K562 (cell line): ENCODE measurements around the gene SLC12A6. TPM values are rescaled to one million over a fixed set of nuclear protein-coding genes. Genes with fewer than 3 reads are reported as not detected.
A peak's percentile ranks its signal among the peaks of the same experiment; 100 is the strongest.

Experiments used
- EHMT2 ChIP-seq: fragments of 450-650 bp; IDR thresholded peaks from 2 replicates; pipeline ENCODE4 v1.6.1; 2018; ENCODE audit warnings: antibody characterized with exemption
- KHSRP ChIP-seq: fragments of 450-650 bp; IDR thresholded peaks from 2 replicates; pipeline ENCODE4 v1.6.1; 2017
- LCOR ChIP-seq: sonication (generic); formaldehyde crosslinking; IDR thresholded peaks from 2 replicates; pipeline ENCODE4 v1.8.0; 2022; ENCODE audit warnings: mild to moderate bottlenecking, missing genetic modification reagents
- MAFG ChIP-seq: fragments of 450-650 bp; conservative IDR thresholded peaks from 2 replicates; pipeline ENCODE4 v1.6.1; 2016; ENCODE audit warnings: missing genetic modification characterization, missing compliant biosample characterization
- MAFK ChIP-seq: IDR thresholded peaks from 2 replicates; pipeline ENCODE4 v1.6.1; 2011; ENCODE audit warnings: low read length, improper control_type of control experiment
- MCM3 ChIP-seq: fragments of 450-650 bp; IDR thresholded peaks from 2 replicates; pipeline ENCODE4 v1.6.1; 2016
- SMARCE1 ChIP-seq: fragments of 450-650 bp; IDR thresholded peaks from 2 replicates; pipeline ENCODE4 v1.7.1; 2016; ENCODE audit warnings: mild to moderate bottlenecking
- SOX6 ChIP-seq: fragments of 450-650 bp; IDR thresholded peaks from 2 replicates; pipeline ENCODE4 v1.6.1; 2014; ENCODE audit warnings: mild to moderate bottlenecking
- TRIM28 ChIP-seq: fragments of 450-650 bp; IDR thresholded peaks from 2 replicates; pipeline ENCODE4 v1.6.1; 2017
- ZBTB17 ChIP-seq: fragments of 450-650 bp; formaldehyde crosslinking; IDR thresholded peaks from 2 replicates; pipeline ENCODE4 v1.4.0; 2020; ENCODE audit warnings: mild to moderate bottlenecking
- ZNF639 ChIP-seq, 2 experiments: fragments of 200-800 bp in 1 of 2; sonication (Bioruptor generic) in 1 of 2; sonication (generic) in 1 of 2; formaldehyde crosslinking in 1 of 2; IDR thresholded peaks in 1 of 2; conservative IDR thresholded peaks in 1 of 2; 2 replicates each; pipeline versions ENCODE4 v1.5.0 to v1.6.1; 2016 to 2020; ENCODE audit warnings: missing compliant biosample characterization in 1 of 2, missing genetic modification characterization in 1 of 2, missing genetic modification reagents in 1 of 2
- ZNF766 ChIP-seq: fragments of 200-800 bp; sonication (Bioruptor generic); conservative IDR thresholded peaks from 2 replicates; pipeline ENCODE4 v1.6.1; 2016; ENCODE audit warnings: missing genetic modification characterization, missing compliant biosample characterization
- ZZZ3 ChIP-seq: fragments of 450-650 bp; IDR thresholded peaks from 2 replicates; pipeline ENCODE4 v1.6.1; 2016; ENCODE audit warnings: antibody characterized with exemption, mild to moderate bottlenecking, moderate library complexity
- polyA plus RNA-seq, 8 experiments: library from polyadenylated mRNA; depleted of rRNA in 4 of 8; stranded (reverse) in 5 of 8; unstranded in 3 of 8; fragments of >200 nt; fragmentation: Nextera tagmentation in 2 of 8; fragmentation: Illumina TruSeq in 1 of 8; extraction: Ambion mirVana in 2 of 8; extraction: Trizol in 1 of 8; gene quantifications; 2 replicates each; pipeline versions ENCODE4 v1.2.1 to v1.2.3, GENCODE V29; 2011 to 2014; ENCODE audit warnings: inconsistent platforms in 1 of 8, missing spikeins in 1 of 8
- total RNA-seq, 7 experiments: library from RNA; depleted of rRNA in 6 of 7; stranded (reverse); fragments of >200 nt in 6 of 7; fragmentation: Illumina TruSeq in 2 of 7; extraction: Trizol in 2 of 7; gene quantifications; 2 replicates each; pipeline versions ENCODE4 v1.2.1 to v1.2.3, GENCODE V29; 2011 to 2021; ENCODE audit warnings: low replicate concordance in 1 of 7
- TF ChIP-seq, protein P1 (sequence below): fragments of 450-650 bp; IDR thresholded peaks from 2 replicates; pipeline ENCODE4 v1.6.1; 2017; ENCODE audit warnings: antibody characterized with exemption, mild to moderate bottlenecking
- TF ChIP-seq, protein P2 (sequence below): fragments of 250-450 bp; sonication (Bioruptor Pico); IDR thresholded peaks from 2 replicates; pipeline ENCODE4 v1.4.0; 2020; ENCODE audit warnings: mild to moderate bottlenecking, moderate library complexity

SLC12A6 gene
- total and polyA plus RNA-seq, 9 of the 15 experiments (the other 6 are each of a cell fraction or from before 2014, with no cell fraction given) = 1.4 to 16.4 (median 6.7) TPM

DNA sequence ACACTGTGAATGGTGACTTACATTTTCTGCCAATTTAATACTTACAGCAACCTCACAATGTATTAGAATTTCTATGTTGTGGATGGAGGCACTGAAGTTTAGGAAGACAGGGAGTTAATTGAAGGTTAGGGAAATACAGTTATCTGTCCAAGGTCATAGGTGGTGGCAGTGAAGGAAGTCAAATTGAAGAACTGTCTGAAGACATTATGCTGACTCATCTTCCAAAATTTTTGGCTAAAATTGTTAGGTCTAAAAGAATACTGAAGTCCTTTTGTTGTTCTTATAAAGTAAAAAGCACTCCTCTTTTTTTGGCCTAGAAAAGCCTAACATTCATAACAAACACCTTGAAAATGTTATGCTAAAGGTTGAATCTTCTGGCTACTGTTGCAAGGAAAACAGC lies 85.0 kb downstream of the SLC12A6 start (continued):
- TF ChIP-seq SOX6 (no peak), KHSRP (no peak), MAFG (tag) (peak; percentile 98), SMARCE1 (peak; percentile 51; the same call in 1 of the 2 replicates), TRIM28 (no peak), LCOR (no peak), ZNF639 (CRISPR knock-in tag; conservative IDR thresholded peaks at IDR 0.05 in 1 of 2, IDR thresholded peaks at IDR 0.05 in 1 of 2) (no peak), MAFK (peak; percentile 93), EHMT2 (0 out of 2 replicates have a peak, but pooled peaks have one; percentile 23), ZZZ3 (no peak), MCM3 (no peak), ZBTB17 (no peak), ZNF766 (no peak)
- TF ChIP-seq, protein P1, sequence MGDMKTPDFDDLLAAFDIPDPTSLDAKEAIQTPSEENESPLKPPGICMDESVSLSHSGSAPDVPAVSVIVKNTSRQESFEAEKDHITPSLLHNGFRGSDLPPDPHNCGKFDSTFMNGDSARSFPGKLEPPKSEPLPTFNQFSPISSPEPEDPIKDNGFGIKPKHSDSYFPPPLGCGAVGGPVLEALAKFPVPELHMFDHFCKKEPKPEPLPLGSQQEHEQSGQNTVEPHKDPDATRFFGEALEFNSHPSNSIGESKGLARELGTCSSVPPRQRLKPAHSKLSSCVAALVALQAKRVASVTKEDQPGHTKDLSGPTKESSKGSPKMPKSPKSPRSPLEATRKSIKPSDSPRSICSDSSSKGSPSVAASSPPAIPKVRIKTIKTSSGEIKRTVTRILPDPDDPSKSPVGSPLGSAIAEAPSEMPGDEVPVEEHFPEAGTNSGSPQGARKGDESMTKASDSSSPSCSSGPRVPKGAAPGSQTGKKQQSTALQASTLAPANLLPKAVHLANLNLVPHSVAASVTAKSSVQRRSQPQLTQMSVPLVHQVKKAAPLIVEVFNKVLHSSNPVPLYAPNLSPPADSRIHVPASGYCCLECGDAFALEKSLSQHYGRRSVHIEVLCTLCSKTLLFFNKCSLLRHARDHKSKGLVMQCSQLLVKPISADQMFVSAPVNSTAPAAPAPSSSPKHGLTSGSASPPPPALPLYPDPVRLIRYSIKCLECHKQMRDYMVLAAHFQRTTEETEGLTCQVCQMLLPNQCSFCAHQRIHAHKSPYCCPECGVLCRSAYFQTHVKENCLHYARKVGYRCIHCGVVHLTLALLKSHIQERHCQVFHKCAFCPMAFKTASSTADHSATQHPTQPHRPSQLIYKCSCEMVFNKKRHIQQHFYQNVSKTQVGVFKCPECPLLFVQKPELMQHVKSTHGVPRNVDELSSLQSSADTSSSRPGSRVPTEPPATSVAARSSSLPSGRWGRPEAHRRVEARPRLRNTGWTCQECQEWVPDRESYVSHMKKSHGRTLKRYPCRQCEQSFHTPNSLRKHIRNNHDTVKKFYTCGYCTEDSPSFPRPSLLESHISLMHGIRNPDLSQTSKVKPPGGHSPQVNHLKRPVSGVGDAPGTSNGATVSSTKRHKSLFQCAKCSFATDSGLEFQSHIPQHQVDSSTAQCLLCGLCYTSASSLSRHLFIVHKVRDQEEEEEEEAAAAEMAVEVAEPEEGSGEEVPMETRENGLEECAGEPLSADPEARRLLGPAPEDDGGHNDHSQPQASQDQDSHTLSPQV = peak; percentile 70
- TF ChIP-seq, protein P2, sequence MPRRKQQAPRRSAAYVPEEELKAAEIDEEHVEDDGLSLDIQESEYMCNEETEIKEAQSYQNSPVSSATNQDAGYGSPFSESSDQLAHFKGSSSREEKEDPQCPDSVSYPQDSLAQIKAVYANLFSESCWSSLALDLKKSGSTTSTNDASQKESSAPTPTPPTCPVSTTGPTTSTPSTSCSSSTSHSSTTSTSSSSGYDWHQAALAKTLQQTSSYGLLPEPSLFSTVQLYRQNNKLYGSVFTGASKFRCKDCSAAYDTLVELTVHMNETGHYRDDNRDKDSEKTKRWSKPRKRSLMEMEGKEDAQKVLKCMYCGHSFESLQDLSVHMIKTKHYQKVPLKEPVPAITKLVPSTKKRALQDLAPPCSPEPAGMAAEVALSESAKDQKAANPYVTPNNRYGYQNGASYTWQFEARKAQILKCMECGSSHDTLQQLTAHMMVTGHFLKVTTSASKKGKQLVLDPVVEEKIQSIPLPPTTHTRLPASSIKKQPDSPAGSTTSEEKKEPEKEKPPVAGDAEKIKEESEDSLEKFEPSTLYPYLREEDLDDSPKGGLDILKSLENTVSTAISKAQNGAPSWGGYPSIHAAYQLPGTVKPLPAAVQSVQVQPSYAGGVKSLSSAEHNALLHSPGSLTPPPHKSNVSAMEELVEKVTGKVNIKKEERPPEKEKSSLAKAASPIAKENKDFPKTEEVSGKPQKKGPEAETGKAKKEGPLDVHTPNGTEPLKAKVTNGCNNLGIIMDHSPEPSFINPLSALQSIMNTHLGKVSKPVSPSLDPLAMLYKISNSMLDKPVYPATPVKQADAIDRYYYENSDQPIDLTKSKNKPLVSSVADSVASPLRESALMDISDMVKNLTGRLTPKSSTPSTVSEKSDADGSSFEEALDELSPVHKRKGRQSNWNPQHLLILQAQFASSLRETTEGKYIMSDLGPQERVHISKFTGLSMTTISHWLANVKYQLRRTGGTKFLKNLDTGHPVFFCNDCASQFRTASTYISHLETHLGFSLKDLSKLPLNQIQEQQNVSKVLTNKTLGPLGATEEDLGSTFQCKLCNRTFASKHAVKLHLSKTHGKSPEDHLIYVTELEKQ = no peak
